ENCODE results near the gene ZNF556. TPM values are rescaled to one million over a fixed set of nuclear protein-coding genes. Genes with fewer than 3 reads are reported as not detected.

ZNF556 gene
- total RNA-seq, 2 donors from 2014 or later, result not detected

- intact Hi-C loops (cut with DNase I), result loop anchor here (10.0 kb wide), 1 partner anchor 223 kb away; no protein-coding TSS in a partner anchor
- 81 to 89% methylated on average over 32 of the region's 32 CpGs for WGBS, 2 donors
- H3K9me3 ChIP-seq, result peaks cover 0 to 19% (median 0%) of the 10 kb centered on the region in 3 donors
These were observed 10.5 kb downstream of the ZNF556 start for GRCh38 chr19:2877398-2878331.

DNA sequence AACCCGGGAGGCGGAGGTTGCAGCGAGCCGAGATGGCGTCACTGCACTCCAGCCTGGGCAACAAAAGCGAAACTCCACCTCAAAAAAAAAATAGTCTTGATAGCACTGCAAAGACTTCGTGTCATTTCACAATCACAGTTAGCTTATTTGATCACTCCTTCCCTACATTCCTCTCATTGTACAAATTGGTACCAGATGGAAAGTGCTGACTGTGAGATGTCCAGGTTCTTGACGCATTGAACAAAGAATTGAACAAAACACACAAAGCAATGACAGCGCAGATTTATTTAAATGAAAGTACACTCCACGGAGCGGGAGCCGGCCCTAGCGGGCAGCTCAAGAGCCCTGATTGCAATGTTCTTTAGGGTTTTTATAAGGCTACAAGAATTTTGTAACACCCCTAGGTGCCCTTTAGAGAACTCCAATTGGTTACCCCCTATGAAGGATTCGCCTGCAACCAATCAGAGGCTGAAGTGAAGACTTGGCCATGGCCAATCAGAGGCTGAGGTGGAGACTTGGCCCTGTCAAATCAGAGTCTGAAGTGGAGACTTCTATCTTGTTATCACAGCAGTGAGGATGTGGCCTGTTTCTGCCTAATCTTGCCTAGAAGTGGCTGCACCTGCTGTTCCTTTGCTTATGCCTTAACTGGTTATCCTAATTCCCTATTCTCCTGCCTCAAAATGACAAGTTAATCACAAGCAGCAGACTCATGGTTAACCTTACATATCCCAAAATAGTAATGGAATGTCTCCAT is 16.7 kb downstream of the ZNF556 start:
- no peak overlapping the region for H3K4me3 ChIP-seq
- DNase-seq (no peak), ATAC-seq (no peak)
- no peaks in the 10 kb centered on the region for H3K27me3 ChIP-seq
- intact Hi-C loops (cut with DNase I), result no loop called here
- no peaks in the 10 kb centered on the region for H3K36me3 ChIP-seq (replicated peaks in 1 of 2; ENCODE audit: insufficient read depth in 1 of 2, low read depth in 2 of 2)
- TF ChIP-seq CTCF (IDR thresholded peaks at IDR 0.05), result no peak
- TF ChIP-seq POLR2A (IDR thresholded peaks at IDR 0.05), result no peak
- H3K27ac ChIP-seq, result no peak overlapping the region
- H3K4me1 ChIP-seq, result no peaks in the 10 kb centered on the region
- no peaks in the 10 kb centered on the region for H3K9me3 ChIP-seq
- 79 to 81% methylated on average over 14 of the region's 14 CpGs for WGBS, 2 donors

More at GRCh38 chr19:2877398-2878331, 10.5 kb downstream of the ZNF556 start:
- Histone ChIP-seq H3K36me3 (replicated peaks in 1 of 2; ENCODE audit: insufficient read depth in 1 of 2, low read depth in 2 of 2) (no peaks in the 10 kb centered on the region), H3K27me3 (no peaks in the 10 kb centered on the region), H3K4me3 (no peak overlapping the region), H3K4me1 (no peaks in the 10 kb centered on the region), H3K27ac (no peak overlapping the region)
- ATAC-seq, result no peak
- no peak for DNase-seq
- TF ChIP-seq CTCF (IDR thresholded peaks at IDR 0.05) (no peak), POLR2A (IDR thresholded peaks at IDR 0.05) (no peak)

DNA sequence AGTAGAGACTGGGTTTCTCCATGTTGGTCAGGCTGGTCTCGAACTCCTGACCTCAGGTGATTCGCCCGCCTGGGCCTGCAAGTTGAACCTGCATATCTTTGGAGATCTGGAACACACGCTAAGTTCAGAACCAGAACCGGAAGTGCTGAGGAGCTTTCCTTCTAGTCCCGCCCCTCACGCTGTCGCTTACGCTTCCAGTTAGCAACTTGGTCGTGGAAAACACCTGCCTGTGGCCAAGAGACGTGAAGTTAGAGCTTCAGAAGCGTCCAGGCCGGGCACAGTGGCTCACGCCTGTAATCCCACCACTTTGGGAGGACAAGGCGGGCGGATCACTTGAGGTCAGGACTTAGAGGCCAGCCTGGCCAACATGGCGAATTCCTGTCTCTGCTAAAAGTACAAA is 18.6 kb downstream of the ZNF556 start:
- no peaks in the 10 kb centered on the region for H3K36me3 ChIP-seq (replicated peaks in 1 of 2; ENCODE audit: insufficient read depth in 1 of 2, low read depth in 2 of 2)
- H3K9me3 ChIP-seq, result no peaks in the 10 kb centered on the region
- intact Hi-C loops (cut with DNase I), result loop anchor here (5.0 kb wide), 1 partner anchor 277 kb away; no protein-coding TSS in a partner anchor
- H3K27me3 ChIP-seq, result no peaks in the 10 kb centered on the region
- no peak overlapping the region for H3K4me3 ChIP-seq
- H3K4me1 ChIP-seq, result no peaks in the 10 kb centered on the region
- no peak for ATAC-seq
- TF ChIP-seq POLR2A (IDR thresholded peaks at IDR 0.05) (no peak), CTCF (IDR thresholded peaks at IDR 0.05) (no peak)
- H3K27ac ChIP-seq, result no peak overlapping the region
- no peak for DNase-seq
- WGBS, 2 donors, result 73 to 77% methylated on average over 14 to 17 of the region's 17 CpGs

- Histone ChIP-seq H3K27me3 (no peaks in the 10 kb centered on the region), H3K36me3 (replicated peaks in 1 of 2; ENCODE audit: insufficient read depth in 1 of 2, low read depth in 2 of 2) (no peaks in the 10 kb centered on the region), H3K4me1 (no peaks in the 10 kb centered on the region), H3K4me3 (no peak overlapping the region), H3K27ac (no peak overlapping the region), H3K9me3 (no peaks in the 10 kb centered on the region)
- intact Hi-C loops (cut with DNase I), result loop anchor here (5.0 kb wide), 1 partner anchor 275 kb away; no protein-coding TSS in a partner anchor
- ATAC-seq, result peak; percentile 90
- DNase-seq, result peak in 3 of 4 donors; percentile 19 to 35 (median 30)
- whole genome bisulfite sequencing, 2 donors, result 21 to 22% methylated on average over 9 of the region's 9 CpGs
- TF ChIP-seq CTCF (IDR thresholded peaks at IDR 0.05), result peak; percentile 55 to 81 (median 66)
- no peak for TF ChIP-seq POLR2A (IDR thresholded peaks at IDR 0.05)
These were observed 20.3 kb downstream of the ZNF556 start for GRCh38 chr19:2887391-2887914.

Data from body of pancreas (tissue), 4 donors.